ENCODE data around the gene ARHGEF7. TPM values are rescaled to one million over a fixed set of nuclear protein-coding genes. Genes with fewer than 3 reads are reported as not detected.
"Not testable (repeated sequence)": the region's sequence is repeated elsewhere in the genome, so short reads cannot be mapped to it uniquely, and the experiment has no call there.

The ARHGEF7 gene
- 86.2 TPM for polyA plus RNA-seq (ENCODE audit: insufficient read length)

GRCh38 chr13:111115061-111115964, at the start of gene ARHGEF7:
Gene ARHGEF7, plus strand, starts transcription at chr13:111115310. Its CDS starts 217 bp downstream, at chr13:111115527.
- no peak for DNase-seq

DNA sequence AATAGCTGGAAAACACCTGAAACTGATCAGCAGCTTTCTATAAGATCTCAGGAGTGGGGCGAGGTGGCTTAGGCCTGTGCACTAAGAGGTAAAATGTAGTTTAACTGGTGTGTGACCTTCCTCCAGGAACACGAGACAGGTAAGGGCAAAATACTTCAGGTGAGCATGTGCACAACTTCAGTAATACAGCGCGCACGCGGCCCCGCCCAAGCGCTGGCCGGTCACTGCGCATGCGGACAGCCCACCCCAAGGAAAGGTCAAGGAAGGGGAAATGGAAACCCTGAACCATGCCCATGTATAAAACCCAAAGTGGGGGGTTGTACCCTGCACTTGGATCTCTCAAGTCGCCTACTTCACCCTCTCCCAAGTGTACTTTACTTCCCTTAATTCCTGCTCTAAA, 49.4 kb upstream of the ARHGEF7 start:
- no peak for DNase-seq

DNA sequence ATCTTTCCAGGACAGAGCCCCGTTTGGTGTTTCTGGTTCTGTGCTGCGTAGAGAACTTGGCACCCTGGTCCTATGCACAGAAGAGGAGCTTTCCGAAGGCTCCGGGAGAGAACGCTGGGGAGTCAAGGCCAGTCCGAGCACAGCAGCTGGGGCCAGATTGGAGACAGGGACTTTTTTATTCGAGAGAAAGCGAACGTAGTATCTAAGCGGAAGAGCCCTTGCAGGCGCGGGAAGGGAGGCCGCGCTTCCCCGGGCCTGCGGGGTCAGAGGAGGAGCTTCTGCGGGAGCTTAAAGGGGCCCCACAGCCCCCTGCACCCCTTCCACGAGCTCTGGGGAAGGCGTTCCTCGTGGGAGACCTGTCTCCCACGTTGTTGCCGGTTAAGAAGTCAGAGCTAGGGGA, 48.6 kb upstream of the ARHGEF7 start:
- DNase-seq, result no peak

GRCh38 chr13:111068009-111068350, 47.1 kb upstream of the ARHGEF7 start:
- DNase-seq, result no peak

GRCh38 chr13:111071120-111071519, 44.0 kb upstream of the ARHGEF7 start:
- not testable (repeated sequence) for DNase-seq

DNA sequence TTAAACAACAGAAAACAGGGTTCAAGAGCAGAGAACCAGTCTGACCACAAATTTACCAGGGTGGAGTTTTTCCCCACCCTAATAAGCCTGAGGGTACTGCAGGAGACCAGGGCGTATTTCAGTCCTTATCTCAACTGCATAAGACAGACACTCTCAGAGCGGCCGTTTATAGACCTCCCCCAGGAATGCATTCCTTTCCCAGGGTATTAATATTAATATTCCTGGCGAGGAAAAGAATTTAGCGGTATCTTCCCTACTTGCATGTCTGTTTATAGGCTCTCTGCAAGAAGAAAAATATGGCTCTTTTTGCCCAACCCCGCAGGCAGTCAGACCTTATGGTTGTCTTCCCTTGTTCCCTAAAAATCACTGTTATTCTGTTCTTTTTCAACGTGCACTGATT, 43.6 kb upstream of the ARHGEF7 start:
- DNase-seq, result not testable (repeated sequence)

DNA sequence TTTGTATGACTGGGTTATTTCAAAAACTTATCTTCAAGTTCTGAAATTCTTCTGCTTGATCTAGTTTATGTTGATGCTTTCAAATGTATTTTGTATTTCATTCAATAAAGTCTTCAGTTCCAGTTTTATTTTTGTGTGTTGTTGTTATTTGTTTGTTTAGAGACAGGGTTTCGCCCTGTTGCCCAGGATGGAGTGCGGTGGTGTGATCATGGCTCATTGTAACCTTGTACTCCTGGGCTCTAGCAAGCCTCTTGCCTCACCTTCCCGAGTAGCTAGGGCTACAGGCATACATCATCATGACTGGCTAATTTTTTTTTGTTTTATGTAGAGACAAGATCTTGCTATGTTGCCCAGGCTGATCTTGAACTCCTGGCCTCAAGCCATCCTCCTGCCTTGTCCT, 40.3 kb upstream of the ARHGEF7 start:
- no peak for DNase-seq

DNA sequence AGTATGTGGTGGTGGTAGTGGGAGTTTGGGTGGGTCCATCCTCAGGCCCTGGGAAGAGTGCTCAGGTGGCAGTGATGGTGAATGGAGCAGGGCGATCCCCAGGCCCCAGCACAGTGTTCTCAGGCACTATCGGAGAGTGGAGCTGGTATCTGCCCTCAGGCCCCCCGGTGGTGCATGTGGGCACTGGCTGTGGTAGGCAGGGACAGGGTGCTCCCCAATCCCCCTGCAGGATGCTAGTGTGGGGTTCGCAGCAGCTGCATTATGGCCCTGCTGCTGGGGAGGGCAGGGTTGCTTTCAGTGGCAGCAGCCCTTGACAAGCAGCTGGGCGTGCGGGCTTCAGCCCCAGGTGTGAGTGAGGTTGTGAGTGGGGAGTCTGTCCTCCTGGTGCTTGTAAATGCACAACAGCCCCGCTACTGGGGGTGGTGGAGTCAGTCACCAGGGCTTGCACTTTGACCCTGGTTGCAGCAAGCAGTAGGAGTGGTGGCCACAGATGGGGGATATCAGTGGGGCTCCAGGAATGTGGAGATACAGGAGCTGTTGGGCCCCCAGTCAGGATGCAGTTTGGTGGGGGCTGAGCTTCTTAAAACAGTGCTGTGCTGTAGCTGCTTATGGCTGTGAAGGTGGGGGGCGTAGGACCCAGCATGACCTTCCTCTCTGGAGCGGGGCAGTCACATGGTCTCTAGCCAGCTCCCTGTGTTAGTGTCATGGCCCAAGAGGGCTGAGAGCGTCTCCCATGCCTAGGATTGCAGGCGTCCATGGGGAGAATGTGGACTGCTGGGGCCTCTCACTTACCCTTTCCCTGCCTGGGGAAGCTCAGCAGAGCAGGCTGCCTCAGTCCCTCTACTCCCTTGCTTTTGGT, 38.7 kb upstream of the ARHGEF7 start:
- DNase-seq, result no peak

DNA sequence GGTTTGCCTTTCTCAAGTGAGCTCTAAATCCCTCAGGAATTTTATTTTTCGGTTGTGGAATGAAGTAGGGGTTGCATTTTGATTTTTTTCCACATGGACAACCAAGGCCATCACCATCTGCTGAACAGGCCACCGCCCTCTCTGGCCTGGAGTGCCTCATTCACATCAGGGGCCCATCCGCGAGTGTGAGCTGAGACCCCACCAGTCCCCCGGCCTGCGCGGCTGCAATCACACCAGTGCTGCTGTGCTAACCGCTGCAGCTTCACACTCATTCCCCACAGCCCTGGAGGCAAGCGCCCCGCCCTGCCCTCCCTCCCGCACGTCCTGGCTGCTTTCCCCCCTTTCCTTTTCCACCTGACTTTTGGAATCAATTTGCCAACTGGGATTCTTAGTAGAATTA, 35.7 kb upstream of the ARHGEF7 start:
- DNase-seq, result no peak

DNA sequence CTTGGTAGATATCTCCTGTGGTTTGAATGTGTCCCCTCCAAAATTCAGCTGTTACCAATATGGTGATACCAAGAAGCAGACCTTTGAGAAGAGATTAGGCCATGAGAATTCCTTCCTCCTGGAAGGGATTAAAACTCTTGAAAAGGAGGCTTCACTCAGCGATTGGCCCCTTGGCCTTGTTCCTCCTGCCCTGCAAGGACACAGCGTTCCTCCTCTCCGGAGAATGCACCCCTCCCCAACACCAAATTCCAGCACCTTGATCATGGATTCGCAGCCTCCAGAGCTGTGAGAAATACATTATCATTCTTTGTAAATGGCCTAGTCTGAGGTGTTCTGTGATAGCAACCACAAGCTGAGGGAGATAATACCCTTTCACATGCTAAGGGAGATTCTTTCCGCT, 34.5 kb upstream of the ARHGEF7 start:
- no peak for DNase-seq

- no peak for DNase-seq
Observed at GRCh38 chr13:111082240-111082639, 32.9 kb upstream of the ARHGEF7 start.

DNA sequence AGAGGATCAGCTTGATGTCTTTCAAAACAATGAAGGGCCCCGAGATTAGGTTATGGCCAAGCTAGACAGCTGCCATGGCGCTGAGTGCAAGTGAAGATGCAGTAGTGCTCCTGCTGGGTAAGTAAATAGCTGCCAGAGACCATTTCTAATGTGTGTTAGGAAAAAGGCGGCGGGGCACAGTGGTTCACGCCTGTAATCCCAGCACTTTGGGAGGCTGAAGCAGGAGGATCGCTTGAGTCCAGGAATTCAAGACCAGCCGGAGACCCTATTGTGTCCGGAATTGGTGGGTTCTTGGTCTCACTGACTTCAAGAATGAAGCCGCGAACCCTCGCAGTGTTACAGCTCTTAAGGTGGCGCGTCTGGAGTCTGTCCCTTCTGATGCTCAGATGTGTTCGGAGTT, 32.3 kb upstream of the ARHGEF7 start:
- DNase-seq, result not testable (repeated sequence)

DNA sequence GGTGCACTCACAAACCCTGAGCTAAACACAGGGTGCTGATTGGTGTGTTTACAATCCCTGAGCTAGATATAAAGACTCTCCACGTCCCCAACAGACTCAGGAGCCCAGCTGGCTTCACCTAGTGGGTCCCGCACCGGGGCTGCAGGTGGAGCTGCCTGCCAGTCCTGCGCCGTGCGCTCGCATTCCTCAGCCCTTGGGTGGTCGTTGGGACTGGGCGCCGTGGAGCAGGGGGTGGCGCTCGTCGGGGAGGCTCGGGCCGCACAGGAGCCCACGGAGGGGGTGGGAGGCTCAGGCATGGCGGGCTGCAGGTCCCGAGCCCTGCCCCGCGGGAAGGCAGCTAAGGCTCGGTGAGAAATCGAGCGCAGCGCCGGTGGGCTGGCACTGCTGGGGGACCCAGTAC, 31.4 kb upstream of the ARHGEF7 start:
- not testable (repeated sequence) for DNase-seq

GRCh38 chr13:111090169-111090568, 24.9 kb upstream of the ARHGEF7 start:
- no peak for DNase-seq

DNA sequence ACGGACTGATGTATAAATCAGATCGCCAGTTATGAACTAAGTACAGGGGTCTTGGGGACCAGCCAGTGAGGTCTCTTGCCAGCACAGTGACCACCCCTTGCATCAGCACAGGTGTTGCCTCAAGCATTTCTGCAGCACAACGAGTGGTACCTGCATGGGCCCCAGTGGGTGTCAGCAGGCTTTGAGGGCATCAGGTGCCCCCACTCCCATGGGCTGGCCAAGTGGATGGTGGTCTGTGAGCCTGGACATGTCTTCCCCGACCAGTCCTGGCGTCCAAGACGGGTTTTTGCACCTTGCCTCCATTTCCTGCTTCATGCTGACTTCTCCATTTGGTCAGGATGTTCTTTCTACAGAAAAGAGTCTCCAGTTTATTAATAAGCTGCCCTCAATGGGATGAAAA, 22.4 kb upstream of the ARHGEF7 start:
- DNase-seq, result no peak

- no peak for DNase-seq
Observed at GRCh38 chr13:111093136-111093535, 22.0 kb upstream of the ARHGEF7 start.

DNA sequence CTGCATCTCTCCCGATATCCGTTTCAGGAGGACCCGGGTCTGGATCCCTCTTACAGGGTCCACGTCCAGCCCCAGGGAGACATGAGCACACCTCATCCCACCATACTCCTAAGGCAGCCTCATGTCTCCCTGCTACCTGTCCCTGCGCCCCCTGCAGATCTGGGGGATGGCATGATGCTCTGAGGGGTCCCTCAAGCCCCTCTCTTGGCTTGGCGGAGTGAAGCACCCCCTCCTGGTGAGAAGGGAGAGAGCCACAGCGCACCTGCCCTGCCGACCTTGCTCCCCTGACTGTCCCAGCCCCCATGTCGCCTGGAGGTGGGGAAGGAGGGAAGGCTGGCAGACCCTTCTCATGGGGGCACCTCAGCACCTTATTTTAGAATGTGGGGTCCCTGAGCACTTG, 21.5 kb upstream of the ARHGEF7 start:
- no peak for DNase-seq

- no peak for DNase-seq
Observed at GRCh38 chr13:111095031-111095840, 19.9 kb upstream of the ARHGEF7 start.

DNA sequence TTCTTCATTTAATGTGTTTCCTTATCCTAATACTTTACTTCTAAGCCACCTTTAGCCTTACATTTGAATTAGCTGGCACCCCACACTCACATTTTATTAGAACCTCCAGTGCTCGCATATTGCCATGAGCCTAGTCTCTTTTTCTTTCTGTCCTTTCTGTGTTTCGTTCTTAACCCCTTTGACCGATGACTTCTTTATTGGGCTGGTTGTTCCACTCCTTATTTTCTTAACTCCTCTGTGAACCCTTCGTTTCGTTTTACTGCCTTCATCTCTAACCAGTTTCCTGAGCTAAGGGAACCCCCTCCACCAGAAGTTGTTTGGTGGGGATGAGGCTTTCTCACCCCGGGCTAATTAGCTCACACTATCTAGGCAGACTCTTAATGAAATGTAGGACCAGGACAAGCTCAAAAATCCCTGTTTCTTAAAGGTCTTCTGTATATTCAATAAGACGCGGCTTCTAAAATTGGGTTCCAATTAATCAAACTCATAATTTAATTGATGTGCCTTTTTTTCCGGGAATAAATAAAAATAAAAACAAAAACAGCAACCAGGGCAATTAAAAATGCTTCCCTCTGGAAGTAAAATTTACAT, 19.1 kb upstream of the ARHGEF7 start:
- no peak for DNase-seq

- no peak for DNase-seq
Observed at GRCh38 chr13:111099290-111099689, 15.8 kb upstream of the ARHGEF7 start.

- DNase-seq, result no peak
Observed at GRCh38 chr13:111110054-111110453, 5.1 kb upstream of the ARHGEF7 start.

DNA sequence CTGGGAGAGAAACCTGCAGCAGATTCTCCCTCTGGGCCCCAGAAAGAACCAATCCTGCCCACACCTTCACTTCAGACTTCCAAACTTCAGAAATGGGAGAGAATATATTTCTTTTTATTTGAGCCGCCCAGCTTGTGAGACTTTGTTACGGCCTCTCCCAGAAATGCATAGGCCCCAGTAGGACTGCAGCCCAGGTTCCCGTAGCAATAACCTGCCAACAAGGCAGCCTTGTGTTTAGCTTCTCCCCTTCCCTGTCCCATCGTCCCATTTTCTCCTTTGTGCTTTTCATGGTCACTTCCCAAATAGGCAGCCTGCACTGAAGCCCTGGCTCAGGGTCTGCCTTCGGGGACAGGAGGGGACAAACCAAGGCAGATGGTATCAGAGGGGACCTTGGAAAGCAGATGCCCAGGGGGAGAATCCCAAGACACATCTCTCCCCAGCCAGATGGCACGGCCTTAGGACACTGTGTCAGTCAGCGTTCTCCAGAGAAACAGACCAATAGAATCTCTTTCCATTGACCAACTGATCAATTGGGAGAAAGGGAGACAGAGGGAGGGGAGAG, 3.7 kb upstream of the ARHGEF7 start:
- DNase-seq, result no peak
